Breast epithelium (tissue), 3 donors: Measurements from ENCODE around the gene TSR1.

Experiments used
- POLR2A ChIP-seq: fragments of 450-650 bp; IDR thresholded peaks from one replicate; pipeline ENCODE4 v1.6.1; 2016; ENCODE audit warnings: antibody characterized with exemption, mild to moderate bottlenecking, moderate library complexity
- POLR2AphosphoS5 ChIP-seq, 3 donors: sonication (generic); formaldehyde crosslinking; IDR thresholded peaks; one replicate each; pipeline ENCODE4 v1.6.1; 2017; ENCODE audit warnings: antibody characterized with exemption in 3 of 3
- TF ChIP-seq, protein P1 (sequence below), 3 donors: fragments of 450-650 bp; IDR thresholded peaks; one replicate each; pipeline ENCODE4 v1.5.1; 2016 to 2017; ENCODE audit warnings: antibody characterized with exemption in 3 of 3, mild to moderate bottlenecking in 3 of 3, moderate library complexity in 3 of 3

DNA sequence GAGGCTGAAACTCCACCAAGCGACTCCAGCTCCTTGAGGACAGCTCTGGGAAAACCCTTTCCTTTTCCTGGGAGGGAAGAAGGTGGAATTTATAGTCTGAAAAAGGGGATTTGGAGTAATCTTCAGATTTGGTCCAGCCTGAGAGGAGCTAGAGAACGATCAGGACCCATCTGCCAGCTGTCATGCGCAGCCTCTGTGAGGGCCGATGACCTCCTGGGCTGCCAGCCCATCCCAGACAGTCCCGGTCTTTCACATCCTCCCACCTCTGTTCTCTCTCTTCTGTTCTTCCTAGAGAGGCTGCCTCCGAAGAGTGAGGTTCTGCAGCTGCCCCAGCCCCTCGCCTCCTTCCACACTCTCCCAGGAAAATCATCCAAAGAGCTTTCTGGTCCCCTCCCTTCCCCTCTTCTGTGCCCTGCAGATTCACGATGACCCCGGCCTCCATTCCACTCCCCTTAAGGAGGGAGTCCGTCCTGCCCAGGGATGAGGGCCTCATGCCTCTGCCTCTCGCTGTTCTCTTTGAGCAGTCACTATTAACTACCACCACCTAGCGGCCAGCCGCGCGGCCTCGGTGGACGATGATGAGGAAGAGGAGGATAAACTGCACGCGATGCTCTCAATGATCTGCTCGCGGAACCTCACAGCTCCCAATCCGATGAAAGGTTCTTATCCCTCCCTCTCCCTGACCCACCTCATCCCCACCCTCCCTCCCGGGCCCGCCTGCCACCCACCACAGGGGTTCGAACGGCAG is 30.7 kb upstream of the TSR1 start:
- TF ChIP-seq, protein P1, sequence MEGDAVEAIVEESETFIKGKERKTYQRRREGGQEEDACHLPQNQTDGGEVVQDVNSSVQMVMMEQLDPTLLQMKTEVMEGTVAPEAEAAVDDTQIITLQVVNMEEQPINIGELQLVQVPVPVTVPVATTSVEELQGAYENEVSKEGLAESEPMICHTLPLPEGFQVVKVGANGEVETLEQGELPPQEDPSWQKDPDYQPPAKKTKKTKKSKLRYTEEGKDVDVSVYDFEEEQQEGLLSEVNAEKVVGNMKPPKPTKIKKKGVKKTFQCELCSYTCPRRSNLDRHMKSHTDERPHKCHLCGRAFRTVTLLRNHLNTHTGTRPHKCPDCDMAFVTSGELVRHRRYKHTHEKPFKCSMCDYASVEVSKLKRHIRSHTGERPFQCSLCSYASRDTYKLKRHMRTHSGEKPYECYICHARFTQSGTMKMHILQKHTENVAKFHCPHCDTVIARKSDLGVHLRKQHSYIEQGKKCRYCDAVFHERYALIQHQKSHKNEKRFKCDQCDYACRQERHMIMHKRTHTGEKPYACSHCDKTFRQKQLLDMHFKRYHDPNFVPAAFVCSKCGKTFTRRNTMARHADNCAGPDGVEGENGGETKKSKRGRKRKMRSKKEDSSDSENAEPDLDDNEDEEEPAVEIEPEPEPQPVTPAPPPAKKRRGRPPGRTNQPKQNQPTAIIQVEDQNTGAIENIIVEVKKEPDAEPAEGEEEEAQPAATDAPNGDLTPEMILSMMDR (IDR thresholded peaks at IDR 0.05), result no peak
- TF ChIP-seq POLR2AphosphoS5 (IDR thresholded peaks at IDR 0.05) (no peak), POLR2A (no peak)
